HepG2 (cell line): ENCODE measurements around the gene FGF19. TPM values are rescaled to one million over a fixed set of nuclear protein-coding genes. Genes with fewer than 3 reads are reported as not detected.

ENCODE experiments used
- ATAC-seq: fragments of 200-7000 bp; cut with Tn5 transposase; 3 replicates; pipeline ENCODE4 v1.9.1; 2020; ENCODE audit warnings: mild to moderate bottlenecking, moderate library complexity
- BruUV-seq: library from RNA; stranded (reverse); fragments of 400-500 nt; replicated peaks from 2 replicates; lab custom pipeline; 2021; lab: Mats Ljungman, UMichigan
- CTCF ChIA-PET: fragments of 300-600 bp; formaldehyde crosslinking; extraction: SDS; loops from one replicate; lab custom pipeline; 2021; ENCODE audit warnings: low total read pairs, inconsistent platforms, low intra/inter-chr PET ratio; lab: Yijun Ruan, JAX
- POLR2A ChIA-PET: fragments of 350-600 bp; sonication (Branson Sonifier 250); formaldehyde crosslinking; loops from one replicate; lab custom pipeline; 2020; ENCODE audit warnings: antibody characterized with exemption, inconsistent platforms; lab: Yijun Ruan, JAX
- DNase-seq: peaks from one replicate; pipeline ENCODE4 v3.0.0-alpha.2; 2015; ENCODE audit warnings: low spot score
- FAIRE-seq: peaks from 3 replicates; lab custom pipeline; 2011; peaks lifted over from hg19 to GRCh38; lab: Jason Lieb, UNC
- H2AFZ ChIP-seq: one replicate; pipeline ENCODE4 v1.6.1; 2011; ENCODE audit warnings: low read length, inconsistent platforms
- H3K27ac ChIP-seq: fragments of 300-600 bp; 3 replicates; pipeline ENCODE4 v1.8.0; 2011; ENCODE audit warnings: mixed run types, mild to moderate bottlenecking, mixed read lengths, low read length, inconsistent platforms; ENCODE audit not compliant: insufficient read depth; ENCODE audit errors: extremely low read length
- H3K27me3 ChIP-seq, 2 experiments: fragments of 200-600 bp in 1 of 2; 2 replicates in 1 of 2; 3 replicates in 1 of 2; pipeline versions ENCODE4 v1.6.0 to v1.8.0; 2011; ENCODE audit warnings: low read length in 2 of 2, mild to moderate bottlenecking in 2 of 2, moderate library complexity in 2 of 2, inconsistent platforms in 1 of 2; ENCODE audit not compliant: insufficient read depth in 2 of 2, control insufficient read depth in 1 of 2
- H3K36me3 ChIP-seq, 2 experiments: fragments of 200-600 bp in 1 of 2; replicated peaks in 1 of 2; 2 replicates in 1 of 2; 3 replicates in 1 of 2; pipeline versions ENCODE4 v1.5.1 to v1.8.0; 2011; ENCODE audit warnings: low read length in 2 of 2, inconsistent platforms in 1 of 2; ENCODE audit not compliant: insufficient read depth in 2 of 2, control insufficient read depth in 1 of 2
- H3K4me1 ChIP-seq: 2 replicates; pipeline ENCODE4 v1.5.1; 2012; ENCODE audit warnings: low read length, inconsistent platforms; ENCODE audit not compliant: insufficient read depth
- H3K4me2 ChIP-seq: 2 replicates; pipeline ENCODE4 v1.6.0; 2011; ENCODE audit warnings: low read depth, low read length, inconsistent platforms
- H3K4me3 ChIP-seq, 3 experiments: fragments of 200-600 bp in 1 of 3; sonication (generic), shearing (Covaris generic) in 1 of 3; replicated peaks in 1 of 3; 2 replicates each; pipeline ENCODE4 v1.5.1; 2011 to 2016; ENCODE audit warnings: low read length in 3 of 3, inconsistent platforms in 2 of 3, low read depth in 2 of 3, mild to moderate bottlenecking in 2 of 3, control low read depth in 1 of 3, mixed read lengths in 1 of 3; ENCODE audit not compliant: insufficient read depth in 1 of 3
- H3K79me2 ChIP-seq: one replicate; pipeline ENCODE4 v1.6.1; 2011; ENCODE audit warnings: low read length, inconsistent platforms; ENCODE audit not compliant: insufficient read depth
- H3K9ac ChIP-seq: 2 replicates; pipeline ENCODE4 v1.6.0; 2011; ENCODE audit warnings: mild to moderate bottlenecking, low read depth, low read length, inconsistent platforms; ENCODE audit not compliant: insufficient read depth
- H3K9me3 ChIP-seq: 2 replicates; pipeline ENCODE4 v1.5.1; 2012; ENCODE audit warnings: mild to moderate bottlenecking, low read length
- H4K20me1 ChIP-seq: 2 replicates; pipeline ENCODE4 v1.6.0; 2011; ENCODE audit warnings: inconsistent platforms, mild to moderate bottlenecking, low read length, moderate library complexity; ENCODE audit not compliant: insufficient read depth
- THAP11 ChIP-seq: IDR thresholded peaks from 2 replicates; pipeline ENCODE4 v1.6.1; 2016; ENCODE audit warnings: missing biosample characterization, missing genetic modification reagents
- ZBED4 ChIP-seq: sonication (generic); formaldehyde crosslinking; IDR thresholded peaks from 2 replicates; pipeline ENCODE4 v1.4.0; 2020; ENCODE audit warnings: missing genetic modification reagents, borderline replicate concordance
- ZBTB49 ChIP-seq: sonication (generic); formaldehyde crosslinking; IDR thresholded peaks from 2 replicates; pipeline ENCODE4 v1.4.0; 2020; ENCODE audit warnings: missing genetic modification reagents, borderline replicate concordance
- in situ Hi-C: cut with HindIII; loops from 2 replicates; pipeline ENCODE4 v1.10.0; 2017; ENCODE audit warnings: low pct_unique_long_range_greater_than_20kb; ENCODE audit not compliant: extremely low pct_ligation_motif_present
- intact Hi-C: fragments of 100-400 bp; cut with micrococcal nuclease; formaldehyde crosslinking; loops from one replicate; pipeline ENCODE4 v1.10.0; 2022; ENCODE audit not compliant: unreplicated experiment
- polyA plus RNA-seq, 8 experiments: library from polyadenylated mRNA; depleted of rRNA in 3 of 8; stranded (reverse) in 7 of 8; unstranded in 1 of 8; fragments of >200 nt; fragmentation: Illumina TruSeq in 4 of 8; extraction: Trizol in 4 of 8; gene quantifications; 2 replicates each; pipeline versions ENCODE4 v1.2.1 to v1.2.3, GENCODE V29; 2011 to 2016; ENCODE audit warnings: low read depth in 4 of 8, missing spikeins in 1 of 8, mixed read lengths in 1 of 8; ENCODE audit not compliant: insufficient read depth in 1 of 8
- total RNA-seq, 5 experiments: library from RNA; depleted of rRNA; stranded (reverse); fragments of >200 nt; fragmentation: Illumina TruSeq; extraction: Trizol; gene quantifications; 2 replicates each; pipeline ENCODE4 v1.2.3, GENCODE V29; 2016; ENCODE audit warnings: low read depth in 1 of 5

FGF19 gene
- total and polyA plus RNA-seq, 2 of the 13 experiments (the other 11 are each of a cell fraction or from before 2014, with no cell fraction given) = 0.07 TPM; not detected in 1

DNA sequence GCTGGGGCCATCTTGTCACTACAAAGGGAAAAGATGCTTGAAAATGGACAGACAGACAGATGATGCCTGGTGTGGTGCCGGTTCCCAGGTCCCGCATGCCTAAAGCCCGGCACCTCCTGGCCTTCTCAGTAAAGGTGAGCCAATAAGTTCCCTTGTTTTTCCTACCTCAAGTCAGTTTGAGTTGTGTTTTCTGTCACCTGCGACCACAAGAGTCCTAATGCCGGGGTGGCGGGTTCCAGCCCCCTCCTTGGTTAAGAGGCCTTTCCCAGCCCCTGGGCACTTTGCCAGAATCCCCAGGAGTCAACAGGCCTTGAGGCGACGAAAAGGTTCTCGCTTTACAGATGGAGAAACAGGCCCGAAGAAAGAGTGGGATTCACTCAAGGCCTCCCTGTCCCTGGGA is 9.0 kb downstream of the FGF19 start (continued):
- no peak for TF ChIP-seq ZBTB49 (CRISPR knock-in tag)
- TF ChIP-seq THAP11 = no peak

DNA sequence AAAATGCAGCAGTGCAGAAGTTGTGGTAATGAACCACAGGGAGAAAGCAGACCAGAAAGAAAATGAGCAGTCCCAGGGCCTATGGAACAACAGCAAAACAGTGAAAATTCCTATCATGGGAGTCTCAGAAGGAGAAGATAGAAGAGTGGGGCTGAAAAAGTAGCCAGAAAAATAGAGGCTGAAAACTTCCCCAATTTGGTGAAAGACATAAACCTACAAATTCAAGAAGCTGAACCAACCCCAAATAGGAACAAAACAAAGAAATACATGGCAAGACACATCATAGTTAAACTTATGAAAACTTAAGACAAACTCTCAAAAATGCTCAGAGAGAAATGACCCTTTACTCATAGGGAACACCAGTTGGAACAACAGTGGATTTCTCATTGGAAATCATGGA is 11.4 kb downstream of the FGF19 start:
- no peak overlapping the region for H3K4me3 ChIP-seq
- H3K9ac ChIP-seq = no peak overlapping the region
- no TSS peak for BruUV-seq
- intact Hi-C loops = no loop called here
- H4K20me1 ChIP-seq = no peaks in the 10 kb centered on the region
- peaks cover 55% of the 10 kb centered on the region for H3K4me1 ChIP-seq
- H3K27ac ChIP-seq = no peak overlapping the region
- ChIA-PET CTCF (no interaction called here), POLR2A (interaction anchor here (1.2 kb wide), 1 partner anchor 14 kb away, joined by 3 read pairs; no protein-coding TSS in a partner anchor)
- FAIRE-seq (no peak), DNase-seq (no peak), ATAC-seq (no peak)
- TF ChIP-seq ZBED4 = no peak
- H3K9me3 ChIP-seq = no peaks in the 10 kb centered on the region
- H3K36me3 ChIP-seq = no peaks in the 10 kb centered on the region
- in situ Hi-C loops = no loop called here
- H2AFZ ChIP-seq = peak overlapping the region; percentile 19
- H3K27me3 ChIP-seq = peaks cover 2 to 27% of the 10 kb centered on the region in 2 experiments; a peak in 2 of 5 replicates
- H3K79me2 ChIP-seq = no peaks in the 10 kb centered on the region
- H3K4me2 ChIP-seq = no peak overlapping the region
